ENCODE measurements around the gene OPTC.
A peak's percentile ranks its signal among the peaks of the same experiment; 100 is the strongest.

Gene OPTC

GRCh38 chr1:203473781-203474305 is 20.1 kb upstream of the OPTC start:
- Histone ChIP-seq H3K27me3 (ENCODE audit: control insufficient read depth, insufficient read depth, low read length) (no peaks in the 10 kb centered on the region), H3K4me3 (ENCODE audit: low read depth, low read length) (no peak overlapping the region), H3K9ac (no peak overlapping the region), H3K4me1 (no peaks in the 10 kb centered on the region), H3K27ac (no peak overlapping the region), H2AFZ (no peak overlapping the region), H3K4me2 (ENCODE audit: low read length) (no peak overlapping the region), H3K36me3 (ENCODE audit: control insufficient read depth, insufficient read depth, low read length) (no peaks in the 10 kb centered on the region), H3K9me3 (ENCODE audit: control insufficient read depth, low read length) (no peaks in the 10 kb centered on the region), H3K79me2 (no peaks in the 10 kb centered on the region)
- TF ChIP-seq, protein P1, sequence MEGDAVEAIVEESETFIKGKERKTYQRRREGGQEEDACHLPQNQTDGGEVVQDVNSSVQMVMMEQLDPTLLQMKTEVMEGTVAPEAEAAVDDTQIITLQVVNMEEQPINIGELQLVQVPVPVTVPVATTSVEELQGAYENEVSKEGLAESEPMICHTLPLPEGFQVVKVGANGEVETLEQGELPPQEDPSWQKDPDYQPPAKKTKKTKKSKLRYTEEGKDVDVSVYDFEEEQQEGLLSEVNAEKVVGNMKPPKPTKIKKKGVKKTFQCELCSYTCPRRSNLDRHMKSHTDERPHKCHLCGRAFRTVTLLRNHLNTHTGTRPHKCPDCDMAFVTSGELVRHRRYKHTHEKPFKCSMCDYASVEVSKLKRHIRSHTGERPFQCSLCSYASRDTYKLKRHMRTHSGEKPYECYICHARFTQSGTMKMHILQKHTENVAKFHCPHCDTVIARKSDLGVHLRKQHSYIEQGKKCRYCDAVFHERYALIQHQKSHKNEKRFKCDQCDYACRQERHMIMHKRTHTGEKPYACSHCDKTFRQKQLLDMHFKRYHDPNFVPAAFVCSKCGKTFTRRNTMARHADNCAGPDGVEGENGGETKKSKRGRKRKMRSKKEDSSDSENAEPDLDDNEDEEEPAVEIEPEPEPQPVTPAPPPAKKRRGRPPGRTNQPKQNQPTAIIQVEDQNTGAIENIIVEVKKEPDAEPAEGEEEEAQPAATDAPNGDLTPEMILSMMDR (IDR thresholded peaks at IDR 0.05), result no peak

- no peak within 1 kb of the TSS for H2AFZ ChIP-seq
- TF ChIP-seq, protein P1 (IDR thresholded peaks at IDR 0.05), result no peak
- no peak within 1 kb of the TSS for H3K9ac ChIP-seq
- H3K27me3 ChIP-seq (ENCODE audit: control insufficient read depth, insufficient read depth, low read length), result no peaks in the 10 kb centered on the region
- no peaks in the 10 kb centered on the region for H3K79me2 ChIP-seq
- no peaks in the 10 kb centered on the region for H3K4me1 ChIP-seq
- no peak within 1 kb of the TSS for H3K27ac ChIP-seq
- no peaks in the 10 kb centered on the region for H3K36me3 ChIP-seq (ENCODE audit: control insufficient read depth, insufficient read depth, low read length)
- H3K9me3 ChIP-seq (ENCODE audit: control insufficient read depth, low read length), result no peaks in the 10 kb centered on the region
- H3K4me3 ChIP-seq (ENCODE audit: low read depth, low read length), result peak within 1 kb of the TSS; percentile 11
- H3K4me2 ChIP-seq (ENCODE audit: low read length), result no peak within 1 kb of the TSS
These were observed 18.7 kb upstream of the OPTC start, which contains the start of gene PRELP for GRCh38 chr1:203475012-203475981. PRELP (plus strand) TSS chr1:203475806; CDS start chr1:203483185, 7,379 bp downstream.

DNA sequence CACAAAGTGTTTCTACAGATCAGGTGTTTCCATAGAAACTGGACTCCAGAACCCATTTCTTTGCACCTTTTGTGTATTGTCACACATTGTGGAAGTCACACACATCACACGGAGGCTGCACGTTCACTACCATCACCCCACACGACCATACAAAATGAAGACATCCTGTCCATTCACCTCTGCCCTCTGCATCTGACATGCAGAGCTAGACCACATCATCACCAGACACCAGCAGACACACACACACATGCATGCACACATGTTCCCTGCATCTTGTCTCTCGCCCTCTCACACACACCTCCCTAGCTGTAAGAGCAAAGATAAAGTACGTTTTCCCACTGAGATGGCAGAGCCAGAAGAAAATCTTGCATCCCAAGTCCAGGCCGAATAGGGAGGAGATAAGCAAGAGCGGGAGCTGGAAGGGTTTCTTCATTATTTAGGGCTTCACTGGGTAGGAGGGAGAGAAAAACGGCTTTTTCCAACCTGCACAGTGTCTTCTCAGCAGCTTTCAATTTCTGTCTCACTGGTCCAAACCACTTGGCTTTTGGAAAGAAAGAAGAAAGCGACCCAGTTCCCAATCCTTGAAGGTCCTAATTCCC is 17.6 kb upstream of the OPTC start:
- TF ChIP-seq, protein P1 (IDR thresholded peaks at IDR 0.05), result no peak
- Histone ChIP-seq H3K36me3 (ENCODE audit: control insufficient read depth, insufficient read depth, low read length) (no peaks in the 10 kb centered on the region), H3K4me1 (peaks cover 2% of the 10 kb centered on the region)

DNA sequence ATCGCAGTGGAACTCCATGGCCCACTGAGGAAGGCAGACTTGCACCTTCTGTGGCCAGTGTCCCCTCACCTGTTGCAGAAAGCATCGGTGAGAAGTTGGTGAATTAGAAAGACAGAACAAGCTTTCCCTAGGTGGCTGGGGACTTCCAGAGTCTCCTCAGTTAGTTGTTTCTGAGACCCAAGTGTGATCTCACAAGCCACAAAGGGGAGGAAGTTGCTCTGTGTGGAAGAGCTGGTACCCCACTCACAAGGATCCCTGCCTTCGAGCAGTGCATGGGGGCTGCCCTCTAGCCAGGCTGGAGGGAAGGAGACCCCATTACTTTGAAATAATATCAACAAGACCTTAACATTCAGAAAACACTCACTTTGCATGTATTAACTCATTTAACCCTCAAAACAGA is 16.2 kb upstream of the OPTC start:
- TF ChIP-seq, protein P1 (IDR thresholded peaks at IDR 0.05), result no peak
- Histone ChIP-seq H3K9ac (no peak overlapping the region), H3K4me3 (ENCODE audit: low read depth, low read length) (no peak overlapping the region), H3K27me3 (ENCODE audit: control insufficient read depth, insufficient read depth, low read length) (no peaks in the 10 kb centered on the region), H3K9me3 (ENCODE audit: control insufficient read depth, low read length) (no peaks in the 10 kb centered on the region), H3K4me2 (ENCODE audit: low read length) (no peak overlapping the region), H3K79me2 (no peaks in the 10 kb centered on the region), H3K27ac (no peak overlapping the region), H3K36me3 (ENCODE audit: control insufficient read depth, insufficient read depth, low read length) (no peaks in the 10 kb centered on the region), H3K4me1 (peaks cover 2% of the 10 kb centered on the region), H2AFZ (no peak overlapping the region)

More for the DNA sequence above, 17.6 kb upstream of the OPTC start:
- Histone ChIP-seq H3K27ac (no peak overlapping the region), H3K9ac (no peak overlapping the region), H3K4me3 (ENCODE audit: low read depth, low read length) (peak overlapping the region; percentile 11), H2AFZ (no peak overlapping the region), H3K27me3 (ENCODE audit: control insufficient read depth, insufficient read depth, low read length) (no peaks in the 10 kb centered on the region), H3K9me3 (ENCODE audit: control insufficient read depth, low read length) (no peaks in the 10 kb centered on the region), H3K4me2 (ENCODE audit: low read length) (no peak overlapping the region), H3K79me2 (no peaks in the 10 kb centered on the region)
